ENCODE measurements around the gene IZUMO1. TPM values are rescaled to one million over a fixed set of nuclear protein-coding genes. Genes with fewer than 3 reads are reported as not detected.

Gene IZUMO1
- total and polyA plus RNA-seq, 2 of the 13 experiments (the other 11 are each of a cell fraction or from before 2014, with no cell fraction given), result 0.07 to 0.22 TPM

DNA sequence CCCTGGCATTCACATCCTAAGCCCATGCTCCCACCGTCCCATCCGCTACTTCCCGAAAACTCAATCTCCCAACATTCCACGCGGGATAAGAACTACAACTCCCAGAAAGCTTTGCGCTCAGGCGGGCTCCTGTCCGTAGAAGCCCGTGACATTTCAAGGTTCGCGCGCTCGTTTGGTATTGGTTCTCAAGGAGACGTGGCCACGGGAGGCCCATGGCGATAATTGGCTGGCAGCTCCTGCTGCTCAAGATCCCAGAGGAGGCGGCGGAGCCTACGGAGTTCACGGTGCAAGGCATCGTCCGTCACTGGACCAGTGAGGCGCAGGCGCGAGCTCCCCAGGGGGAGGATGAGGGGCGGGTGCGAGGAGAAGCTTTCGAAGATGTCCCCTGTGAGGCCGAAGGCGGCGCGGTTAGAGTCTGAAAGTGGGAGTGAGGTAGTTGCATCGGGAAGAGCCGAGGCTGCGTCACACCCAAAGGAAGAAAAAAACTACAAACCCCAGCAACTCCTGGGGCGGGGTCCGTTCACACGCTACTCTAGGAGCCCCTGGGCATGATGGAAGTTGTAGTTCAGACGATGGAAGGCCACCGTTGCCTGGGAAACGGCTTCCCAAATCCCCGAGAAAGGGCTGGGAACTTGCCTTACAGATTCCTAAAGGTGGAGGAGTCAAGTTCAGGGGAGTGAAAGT is 26.0 kb downstream of the IZUMO1 start (continued):
- TF ChIP-seq MYC (CRISPR knock-in tag; IDR thresholded peaks at IDR 0.05; ENCODE audit: borderline replicate concordance), result no peak
- TF ChIP-seq, protein P1, sequence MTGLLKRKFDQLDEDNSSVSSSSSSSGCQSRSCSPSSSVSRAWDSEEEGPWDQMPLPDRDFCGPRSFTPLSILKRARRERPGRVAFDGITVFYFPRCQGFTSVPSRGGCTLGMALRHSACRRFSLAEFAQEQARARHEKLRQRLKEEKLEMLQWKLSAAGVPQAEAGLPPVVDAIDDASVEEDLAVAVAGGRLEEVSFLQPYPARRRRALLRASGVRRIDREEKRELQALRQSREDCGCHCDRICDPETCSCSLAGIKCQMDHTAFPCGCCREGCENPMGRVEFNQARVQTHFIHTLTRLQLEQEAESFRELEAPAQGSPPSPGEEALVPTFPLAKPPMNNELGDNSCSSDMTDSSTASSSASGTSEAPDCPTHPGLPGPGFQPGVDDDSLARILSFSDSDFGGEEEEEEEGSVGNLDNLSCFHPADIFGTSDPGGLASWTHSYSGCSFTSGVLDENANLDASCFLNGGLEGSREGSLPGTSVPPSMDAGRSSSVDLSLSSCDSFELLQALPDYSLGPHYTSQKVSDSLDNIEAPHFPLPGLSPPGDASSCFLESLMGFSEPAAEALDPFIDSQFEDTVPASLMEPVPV (CRISPR knock-in tag; IDR thresholded peaks at IDR 0.05), result peak; percentile 65; the same call in 1 of the 2 replicates
- no peak for TF ChIP-seq ZNF235 (CRISPR knock-in tag; IDR thresholded peaks at IDR 0.05; ENCODE audit: borderline replicate concordance)
- TF ChIP-seq HNF4A (CRISPR knock-in tag; IDR thresholded peaks at IDR 0.05), result peak; percentile 3; the same call in 1 of the 2 replicates
- no peak for TF ChIP-seq ZSCAN12 (CRISPR knock-in tag; IDR thresholded peaks at IDR 0.05)
- TF ChIP-seq, protein P2, sequence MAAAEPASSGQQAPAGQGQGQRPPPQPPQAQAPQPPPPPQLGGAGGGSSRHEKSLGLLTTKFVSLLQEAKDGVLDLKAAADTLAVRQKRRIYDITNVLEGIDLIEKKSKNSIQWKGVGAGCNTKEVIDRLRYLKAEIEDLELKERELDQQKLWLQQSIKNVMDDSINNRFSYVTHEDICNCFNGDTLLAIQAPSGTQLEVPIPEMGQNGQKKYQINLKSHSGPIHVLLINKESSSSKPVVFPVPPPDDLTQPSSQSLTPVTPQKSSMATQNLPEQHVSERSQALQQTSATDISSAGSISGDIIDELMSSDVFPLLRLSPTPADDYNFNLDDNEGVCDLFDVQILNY (CRISPR knock-in tag; conservative IDR thresholded peaks at IDR 0.05), result peak; percentile 99
- TF ChIP-seq ZFP37 (CRISPR knock-in tag; IDR thresholded peaks at IDR 0.05; ENCODE audit: borderline replicate concordance), result no peak
- no peak for TF ChIP-seq ZNF75D (CRISPR knock-in tag; IDR thresholded peaks at IDR 0.05; ENCODE audit: borderline replicate concordance)
- TF ChIP-seq, protein P3, sequence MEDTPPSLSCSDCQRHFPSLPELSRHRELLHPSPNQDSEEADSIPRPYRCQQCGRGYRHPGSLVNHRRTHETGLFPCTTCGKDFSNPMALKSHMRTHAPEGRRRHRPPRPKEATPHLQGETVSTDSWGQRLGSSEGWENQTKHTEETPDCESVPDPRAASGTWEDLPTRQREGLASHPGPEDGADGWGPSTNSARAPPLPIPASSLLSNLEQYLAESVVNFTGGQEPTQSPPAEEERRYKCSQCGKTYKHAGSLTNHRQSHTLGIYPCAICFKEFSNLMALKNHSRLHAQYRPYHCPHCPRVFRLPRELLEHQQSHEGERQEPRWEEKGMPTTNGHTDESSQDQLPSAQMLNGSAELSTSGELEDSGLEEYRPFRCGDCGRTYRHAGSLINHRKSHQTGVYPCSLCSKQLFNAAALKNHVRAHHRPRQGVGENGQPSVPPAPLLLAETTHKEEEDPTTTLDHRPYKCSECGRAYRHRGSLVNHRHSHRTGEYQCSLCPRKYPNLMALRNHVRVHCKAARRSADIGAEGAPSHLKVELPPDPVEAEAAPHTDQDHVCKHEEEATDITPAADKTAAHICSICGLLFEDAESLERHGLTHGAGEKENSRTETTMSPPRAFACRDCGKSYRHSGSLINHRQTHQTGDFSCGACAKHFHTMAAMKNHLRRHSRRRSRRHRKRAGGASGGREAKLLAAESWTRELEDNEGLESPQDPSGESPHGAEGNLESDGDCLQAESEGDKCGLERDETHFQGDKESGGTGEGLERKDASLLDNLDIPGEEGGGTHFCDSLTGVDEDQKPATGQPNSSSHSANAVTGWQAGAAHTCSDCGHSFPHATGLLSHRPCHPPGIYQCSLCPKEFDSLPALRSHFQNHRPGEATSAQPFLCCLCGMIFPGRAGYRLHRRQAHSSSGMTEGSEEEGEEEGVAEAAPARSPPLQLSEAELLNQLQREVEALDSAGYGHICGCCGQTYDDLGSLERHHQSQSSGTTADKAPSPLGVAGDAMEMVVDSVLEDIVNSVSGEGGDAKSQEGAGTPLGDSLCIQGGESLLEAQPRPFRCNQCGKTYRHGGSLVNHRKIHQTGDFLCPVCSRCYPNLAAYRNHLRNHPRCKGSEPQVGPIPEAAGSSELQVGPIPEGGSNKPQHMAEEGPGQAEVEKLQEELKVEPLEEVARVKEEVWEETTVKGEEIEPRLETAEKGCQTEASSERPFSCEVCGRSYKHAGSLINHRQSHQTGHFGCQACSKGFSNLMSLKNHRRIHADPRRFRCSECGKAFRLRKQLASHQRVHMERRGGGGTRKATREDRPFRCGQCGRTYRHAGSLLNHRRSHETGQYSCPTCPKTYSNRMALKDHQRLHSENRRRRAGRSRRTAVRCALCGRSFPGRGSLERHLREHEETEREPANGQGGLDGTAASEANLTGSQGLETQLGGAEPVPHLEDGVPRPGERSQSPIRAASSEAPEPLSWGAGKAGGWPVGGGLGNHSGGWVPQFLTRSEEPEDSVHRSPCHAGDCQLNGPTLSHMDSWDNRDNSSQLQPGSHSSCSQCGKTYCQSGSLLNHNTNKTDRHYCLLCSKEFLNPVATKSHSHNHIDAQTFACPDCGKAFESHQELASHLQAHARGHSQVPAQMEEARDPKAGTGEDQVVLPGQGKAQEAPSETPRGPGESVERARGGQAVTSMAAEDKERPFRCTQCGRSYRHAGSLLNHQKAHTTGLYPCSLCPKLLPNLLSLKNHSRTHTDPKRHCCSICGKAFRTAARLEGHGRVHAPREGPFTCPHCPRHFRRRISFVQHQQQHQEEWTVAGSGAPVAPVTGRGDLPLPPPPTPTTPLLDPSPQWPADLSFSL (CRISPR knock-in tag; IDR thresholded peaks at IDR 0.05), result no peak
- peak; percentile 96 for TF ChIP-seq CREM (IDR thresholded peaks at IDR 0.05)
- no peak for TF ChIP-seq CREM (CRISPR knock-in tag; IDR thresholded peaks at IDR 0.05)
- TF ChIP-seq YEATS2 (CRISPR knock-in tag; IDR thresholded peaks at IDR 0.05; ENCODE audit: borderline replicate concordance), result peak; percentile 79
- TF ChIP-seq, protein P4, sequence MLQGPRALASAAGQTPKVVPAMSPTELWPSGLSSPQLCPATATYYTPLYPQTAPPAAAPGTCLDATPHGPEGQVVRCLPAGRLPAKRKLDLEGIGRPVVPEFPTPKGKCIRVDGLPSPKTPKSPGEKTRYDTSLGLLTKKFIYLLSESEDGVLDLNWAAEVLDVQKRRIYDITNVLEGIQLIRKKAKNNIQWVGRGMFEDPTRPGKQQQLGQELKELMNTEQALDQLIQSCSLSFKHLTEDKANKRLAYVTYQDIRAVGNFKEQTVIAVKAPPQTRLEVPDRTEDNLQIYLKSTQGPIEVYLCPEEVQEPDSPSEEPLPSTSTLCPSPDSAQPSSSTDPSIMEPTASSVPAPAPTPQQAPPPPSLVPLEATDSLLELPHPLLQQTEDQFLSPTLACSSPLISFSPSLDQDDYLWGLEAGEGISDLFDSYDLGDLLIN (CRISPR knock-in tag; IDR thresholded peaks at IDR 0.05; ENCODE audit: borderline replicate concordance), result peak; percentile 36; the same call in 1 of the 2 replicates
- TF ChIP-seq, protein P5, sequence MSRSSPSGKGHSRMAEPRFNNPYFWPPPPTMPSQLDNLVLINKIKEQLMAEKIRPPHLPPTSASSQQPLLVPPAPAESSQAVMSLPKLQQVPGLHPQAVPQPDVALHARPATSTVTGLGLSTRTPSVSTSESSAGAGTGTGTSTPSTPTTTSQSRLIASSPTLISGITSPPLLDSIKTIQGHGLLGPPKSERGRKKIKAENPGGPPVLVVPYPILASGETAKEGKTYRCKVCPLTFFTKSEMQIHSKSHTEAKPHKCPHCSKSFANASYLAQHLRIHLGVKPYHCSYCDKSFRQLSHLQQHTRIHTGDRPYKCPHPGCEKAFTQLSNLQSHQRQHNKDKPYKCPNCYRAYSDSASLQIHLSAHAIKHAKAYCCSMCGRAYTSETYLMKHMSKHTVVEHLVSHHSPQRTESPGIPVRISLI (CRISPR knock-in tag; IDR thresholded peaks at IDR 0.05; ENCODE audit: borderline replicate concordance), result peak; percentile 37; the same call in 1 of the 2 replicates
- no peak for TF ChIP-seq ZZZ3 (CRISPR knock-in tag; IDR thresholded peaks at IDR 0.05; ENCODE audit: borderline replicate concordance)
- peak; percentile 90 for TF ChIP-seq SP2 (CRISPR knock-in tag; IDR thresholded peaks at IDR 0.05)
- TF ChIP-seq FOXC1 (CRISPR knock-in tag; IDR thresholded peaks at IDR 0.05; ENCODE audit: borderline replicate concordance), result no peak
- TF ChIP-seq ZC3H13 (CRISPR knock-in tag; IDR thresholded peaks at IDR 0.05), result no peak

All from HepG2 (cell line).